HG03066 (cell line): ENCODE data around the gene CSH1.
"Not testable (repeated sequence)": the region's sequence is repeated elsewhere in the genome, so short reads cannot be mapped to it uniquely, and the experiment has no call there.

ENCODE experiments used
- ATAC-seq: cut with Tn5 transposase; IDR thresholded peaks from one replicate; pipeline ENCODE4 v1.9.1; 2021; ENCODE audit warnings: low read depth; ENCODE audit not compliant: unreplicated experiment

CSH1 gene

GRCh38 chr17:63896524-63897354 is at the start of gene CSH1:
TSS of gene CSH1 (minus strand) at chr17:63896574. CDS start at chr17:63896511, 63 bp downstream.
- not testable (repeated sequence) for ATAC-seq

GRCh38 chr17:63945784-63946439 is 49.5 kb upstream of the CSH1 start:
- no peak for ATAC-seq

- no peak for ATAC-seq
These were observed 48.5 kb upstream of the CSH1 start for GRCh38 chr17:63944736-63945499.

GRCh38 chr17:63943745-63944144 is 47.4 kb upstream of the CSH1 start:
- ATAC-seq: no peak

GRCh38 chr17:63942309-63942985 is 46.1 kb upstream of the CSH1 start:
- no peak for ATAC-seq

- ATAC-seq: no peak
These were observed 45.4 kb upstream of the CSH1 start for GRCh38 chr17:63941751-63942150.

- ATAC-seq: no peak
These were observed 44.8 kb upstream of the CSH1 start for GRCh38 chr17:63941162-63941561.

- ATAC-seq: no peak
These were observed 44.2 kb upstream of the CSH1 start for GRCh38 chr17:63940584-63940983.

- no peak for ATAC-seq
These were observed 43.5 kb upstream of the CSH1 start for GRCh38 chr17:63939884-63940283.

- no peak for ATAC-seq
These were observed 43.0 kb upstream of the CSH1 start for GRCh38 chr17:63939401-63939800.

- no peak for ATAC-seq
These were observed 41.5 kb upstream of the CSH1 start for GRCh38 chr17:63937920-63938319.

GRCh38 chr17:63937319-63937718 is 40.9 kb upstream of the CSH1 start:
- no peak for ATAC-seq

- ATAC-seq: no peak
These were observed 38.1 kb upstream of the CSH1 start for GRCh38 chr17:63934183-63935112.

GRCh38 chr17:63933598-63933997 is 37.2 kb upstream of the CSH1 start:
- ATAC-seq: no peak

GRCh38 chr17:63932721-63933120 is 36.3 kb upstream of the CSH1 start:
- no peak for ATAC-seq

GRCh38 chr17:63931981-63932561 is 35.7 kb upstream of the CSH1 start, which contains the start of gene CD79B:
TSS of gene CD79B (minus strand) at chr17:63932331. CDS start at chr17:63932261, 70 bp downstream.
- ATAC-seq: peak; percentile 86

- ATAC-seq: peak; percentile 42
These were observed 34.7 kb upstream of the CSH1 start for GRCh38 chr17:63930951-63931575.

- ATAC-seq: no peak
These were observed 33.7 kb upstream of the CSH1 start for GRCh38 chr17:63929860-63930766.
